Mesenteric fat pad (tissue), 1 donor: ENCODE measurements around the gene GRIN3A. TPM values are rescaled to one million over a fixed set of nuclear protein-coding genes. Genes with fewer than 3 reads are reported as not detected.

Source experiments
- DNase-seq: peaks from one replicate; pipeline ENCODE4 v3.0.0-alpha.2; 2020; ENCODE audit warnings: low spot score
- total RNA-seq: library from RNA; stranded (reverse); fragmentation: NEBNext Ultra II Directional; extraction: Animal tissue kit (Norgen Biotek cat#: 25700); gene quantifications from one replicate; pipeline ENCODE4 v1.2.1, GENCODE V29; 2021
- donor health status: DM: yes; HTN: yes; CAD: no.

GRIN3A gene
- total RNA-seq, 1 donor from 2014 or later, result 0.06 TPM

GRCh38 chr9:101706261-101706798, 32.1 kb downstream of the GRIN3A start:
- no peak for DNase-seq

- DNase-seq, result no peak
These were observed 33.2 kb downstream of the GRIN3A start for GRCh38 chr9:101705135-101705661.

- no peak for DNase-seq
These were observed 36.2 kb downstream of the GRIN3A start for GRCh38 chr9:101702257-101702656.

GRCh38 chr9:101693546-101694336, 44.7 kb downstream of the GRIN3A start:
- no peak for DNase-seq

- no peak for DNase-seq
These were observed 46.8 kb downstream of the GRIN3A start for GRCh38 chr9:101691657-101692056.

- DNase-seq, result no peak
These were observed 49.4 kb downstream of the GRIN3A start for GRCh38 chr9:101689039-101689438.

- DNase-seq, result no peak
These were observed 53.8 kb downstream of the GRIN3A start for GRCh38 chr9:101684665-101685064.

GRCh38 chr9:101683236-101683635, 55.2 kb downstream of the GRIN3A start:
- DNase-seq, result no peak

GRCh38 chr9:101677861-101678260, 60.6 kb downstream of the GRIN3A start:
- no peak for DNase-seq

- no peak for DNase-seq
These were observed 63.1 kb downstream of the GRIN3A start for GRCh38 chr9:101675341-101675740.

GRCh38 chr9:101674165-101674564, 64.3 kb downstream of the GRIN3A start:
- DNase-seq, result no peak

GRCh38 chr9:101673642-101674041, 64.8 kb downstream of the GRIN3A start:
- DNase-seq, result no peak

GRCh38 chr9:101671567-101671966, 66.9 kb downstream of the GRIN3A start:
- DNase-seq, result no peak

- no peak for DNase-seq
These were observed 70.0 kb downstream of the GRIN3A start for GRCh38 chr9:101668421-101668820.

- no peak for DNase-seq
These were observed 74.0 kb downstream of the GRIN3A start for GRCh38 chr9:101664453-101664852.

GRCh38 chr9:101652601-101653175, 85.8 kb downstream of the GRIN3A start:
- DNase-seq, result no peak

- no peak for DNase-seq
These were observed 88.3 kb downstream of the GRIN3A start for GRCh38 chr9:101650142-101650541.

- no peak for DNase-seq
These were observed 90.0 kb downstream of the GRIN3A start for GRCh38 chr9:101648493-101648892.

- DNase-seq, result no peak
These were observed 98.4 kb downstream of the GRIN3A start for GRCh38 chr9:101639785-101640665.

- no peak for DNase-seq
These were observed 99.1 kb downstream of the GRIN3A start for GRCh38 chr9:101639311-101639710.

GRCh38 chr9:101636247-101636646, 102.2 kb downstream of the GRIN3A start:
- DNase-seq, result no peak
